GM12801 (cell line): ENCODE results near the gene SART1.

Experiments used
- TF ChIP-seq, protein P1 (sequence below): IDR thresholded peaks from one replicate; pipeline ENCODE4 v1.5.1; 2011; ENCODE audit warnings: control low read depth; ENCODE audit not compliant: insufficient read length; ENCODE audit errors: extremely low read depth

Gene SART1, protein sequence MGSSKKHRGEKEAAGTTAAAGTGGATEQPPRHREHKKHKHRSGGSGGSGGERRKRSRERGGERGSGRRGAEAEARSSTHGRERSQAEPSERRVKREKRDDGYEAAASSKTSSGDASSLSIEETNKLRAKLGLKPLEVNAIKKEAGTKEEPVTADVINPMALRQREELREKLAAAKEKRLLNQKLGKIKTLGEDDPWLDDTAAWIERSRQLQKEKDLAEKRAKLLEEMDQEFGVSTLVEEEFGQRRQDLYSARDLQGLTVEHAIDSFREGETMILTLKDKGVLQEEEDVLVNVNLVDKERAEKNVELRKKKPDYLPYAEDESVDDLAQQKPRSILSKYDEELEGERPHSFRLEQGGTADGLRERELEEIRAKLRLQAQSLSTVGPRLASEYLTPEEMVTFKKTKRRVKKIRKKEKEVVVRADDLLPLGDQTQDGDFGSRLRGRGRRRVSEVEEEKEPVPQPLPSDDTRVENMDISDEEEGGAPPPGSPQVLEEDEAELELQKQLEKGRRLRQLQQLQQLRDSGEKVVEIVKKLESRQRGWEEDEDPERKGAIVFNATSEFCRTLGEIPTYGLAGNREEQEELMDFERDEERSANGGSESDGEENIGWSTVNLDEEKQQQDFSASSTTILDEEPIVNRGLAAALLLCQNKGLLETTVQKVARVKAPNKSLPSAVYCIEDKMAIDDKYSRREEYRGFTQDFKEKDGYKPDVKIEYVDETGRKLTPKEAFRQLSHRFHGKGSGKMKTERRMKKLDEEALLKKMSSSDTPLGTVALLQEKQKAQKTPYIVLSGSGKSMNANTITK

DNA sequence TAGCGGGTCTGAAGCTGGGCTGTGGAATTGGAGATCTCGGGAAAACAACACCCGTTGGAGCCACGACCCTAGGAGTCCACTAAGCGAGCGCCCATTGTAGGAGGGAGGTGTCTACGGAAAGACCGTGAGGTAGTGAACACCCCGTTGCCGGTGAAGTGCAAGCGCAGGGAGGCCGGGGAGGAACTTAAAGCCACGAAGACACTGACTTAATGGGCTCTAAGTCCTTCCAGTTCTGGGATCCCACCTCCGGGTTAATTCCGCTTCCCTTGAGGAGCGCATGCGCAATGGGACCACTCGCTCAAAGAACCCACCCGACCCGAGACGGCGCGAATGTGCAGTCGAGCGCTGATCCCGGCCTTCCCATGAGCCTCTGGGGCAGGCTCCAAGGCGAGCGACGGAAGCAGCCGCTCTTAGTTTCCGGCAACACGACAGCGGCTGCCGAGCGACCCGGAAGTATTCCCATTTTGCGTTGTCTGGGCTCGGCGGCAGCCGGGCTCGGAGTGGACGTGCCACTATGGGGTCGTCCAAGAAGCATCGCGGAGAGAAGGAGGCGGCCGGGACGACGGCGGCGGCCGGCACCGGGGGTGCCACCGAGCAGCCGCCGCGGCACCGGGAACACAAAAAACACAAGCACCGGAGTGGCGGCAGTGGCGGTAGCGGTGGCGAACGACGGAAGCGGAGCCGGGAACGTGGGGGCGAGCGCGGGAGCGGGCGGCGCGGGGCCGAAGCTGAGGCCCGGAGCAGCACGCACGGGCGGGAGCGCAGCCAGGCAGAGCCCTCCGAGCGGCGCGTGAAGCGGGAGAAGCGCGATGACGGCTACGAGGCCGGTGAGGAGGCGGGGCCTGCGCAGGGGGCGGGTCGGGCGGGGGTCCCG lies at the start of gene SART1:
Gene SART1 (plus strand): TSS at position 468 of the 874 bp plus-strand sequence. CDS start 47 bp downstream, at position 515.
- TF ChIP-seq, protein P1, sequence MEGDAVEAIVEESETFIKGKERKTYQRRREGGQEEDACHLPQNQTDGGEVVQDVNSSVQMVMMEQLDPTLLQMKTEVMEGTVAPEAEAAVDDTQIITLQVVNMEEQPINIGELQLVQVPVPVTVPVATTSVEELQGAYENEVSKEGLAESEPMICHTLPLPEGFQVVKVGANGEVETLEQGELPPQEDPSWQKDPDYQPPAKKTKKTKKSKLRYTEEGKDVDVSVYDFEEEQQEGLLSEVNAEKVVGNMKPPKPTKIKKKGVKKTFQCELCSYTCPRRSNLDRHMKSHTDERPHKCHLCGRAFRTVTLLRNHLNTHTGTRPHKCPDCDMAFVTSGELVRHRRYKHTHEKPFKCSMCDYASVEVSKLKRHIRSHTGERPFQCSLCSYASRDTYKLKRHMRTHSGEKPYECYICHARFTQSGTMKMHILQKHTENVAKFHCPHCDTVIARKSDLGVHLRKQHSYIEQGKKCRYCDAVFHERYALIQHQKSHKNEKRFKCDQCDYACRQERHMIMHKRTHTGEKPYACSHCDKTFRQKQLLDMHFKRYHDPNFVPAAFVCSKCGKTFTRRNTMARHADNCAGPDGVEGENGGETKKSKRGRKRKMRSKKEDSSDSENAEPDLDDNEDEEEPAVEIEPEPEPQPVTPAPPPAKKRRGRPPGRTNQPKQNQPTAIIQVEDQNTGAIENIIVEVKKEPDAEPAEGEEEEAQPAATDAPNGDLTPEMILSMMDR = no peak

DNA sequence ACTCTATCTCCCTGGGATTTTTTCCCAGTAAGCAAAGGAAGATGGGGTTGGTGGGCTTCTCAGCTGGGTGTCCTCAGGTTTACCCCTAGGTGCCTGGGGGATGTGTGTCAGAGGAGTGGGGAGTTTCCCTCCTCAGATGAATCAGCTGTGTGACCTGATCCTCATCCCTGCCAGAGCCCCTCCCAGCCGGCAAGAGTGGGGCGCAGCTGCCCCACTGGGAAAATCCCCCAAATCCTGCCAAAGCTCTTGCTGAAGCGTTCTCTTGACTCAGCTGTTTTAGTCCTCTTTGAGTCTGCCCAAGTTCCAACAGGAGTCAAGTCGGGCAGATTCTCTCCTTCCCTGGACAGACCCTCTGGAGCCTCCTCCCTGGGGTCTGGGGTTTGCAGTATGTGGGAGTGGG lies 48.7 kb upstream of the SART1 start:
- TF ChIP-seq, protein P1 = no peak

DNA sequence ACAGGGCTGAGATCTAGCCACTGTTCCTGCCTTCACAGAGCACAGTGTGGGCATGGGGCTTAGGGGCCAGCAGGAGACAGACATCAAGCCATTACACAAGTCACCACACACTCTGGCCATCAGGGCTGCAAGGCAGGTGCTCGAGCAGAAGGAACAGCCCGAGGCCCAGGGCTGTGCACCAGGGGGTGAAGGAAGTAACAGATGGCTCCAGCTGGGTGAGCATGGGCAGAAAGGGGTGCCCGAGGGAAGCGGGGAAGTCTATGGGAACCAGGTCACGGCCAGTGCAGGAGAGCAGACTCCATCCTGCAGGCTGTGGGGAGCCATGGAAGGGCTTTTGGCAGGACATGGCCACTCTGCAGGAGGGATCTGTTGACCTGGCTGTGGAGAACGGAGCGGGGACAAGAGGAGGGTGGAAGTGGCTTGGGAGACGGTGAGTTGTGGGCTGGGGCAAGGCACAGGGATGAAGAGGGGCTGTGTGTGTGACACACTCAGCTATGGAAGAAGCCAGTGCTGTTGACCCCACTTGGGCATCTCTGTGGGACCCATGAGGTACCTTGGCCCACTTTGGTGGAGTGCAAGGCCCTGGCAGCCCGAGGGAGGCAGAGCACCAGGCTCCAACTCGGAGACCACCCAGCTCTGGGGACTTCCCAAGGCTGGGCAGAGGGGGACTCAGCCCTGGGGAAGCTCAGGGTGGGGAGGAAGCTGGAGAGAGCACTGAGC lies 46.3 kb upstream of the SART1 start:
- TF ChIP-seq, protein P1 = no peak

DNA sequence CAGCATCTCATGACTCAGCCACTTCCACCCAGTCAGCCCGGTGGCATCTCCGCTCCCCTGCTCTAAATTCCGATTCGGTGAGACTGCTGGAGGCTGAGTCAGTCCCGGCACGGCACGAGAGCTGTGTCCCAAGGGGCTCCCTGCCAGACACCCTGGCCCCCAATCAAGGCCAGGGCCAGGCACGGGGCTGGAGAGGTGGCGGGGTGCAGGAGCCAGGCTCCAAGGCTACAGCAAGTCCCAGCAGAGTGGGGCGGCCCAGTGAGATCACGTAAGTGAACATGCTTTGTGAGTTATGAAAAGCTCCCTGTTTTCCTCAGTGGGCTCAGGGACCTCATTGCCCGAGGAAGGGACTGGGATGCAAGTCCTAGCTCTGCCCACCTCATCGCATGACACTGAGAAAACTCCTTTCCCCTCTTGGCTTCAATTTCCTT lies 45.7 kb upstream of the SART1 start:
- TF ChIP-seq, protein P1 = no peak

DNA sequence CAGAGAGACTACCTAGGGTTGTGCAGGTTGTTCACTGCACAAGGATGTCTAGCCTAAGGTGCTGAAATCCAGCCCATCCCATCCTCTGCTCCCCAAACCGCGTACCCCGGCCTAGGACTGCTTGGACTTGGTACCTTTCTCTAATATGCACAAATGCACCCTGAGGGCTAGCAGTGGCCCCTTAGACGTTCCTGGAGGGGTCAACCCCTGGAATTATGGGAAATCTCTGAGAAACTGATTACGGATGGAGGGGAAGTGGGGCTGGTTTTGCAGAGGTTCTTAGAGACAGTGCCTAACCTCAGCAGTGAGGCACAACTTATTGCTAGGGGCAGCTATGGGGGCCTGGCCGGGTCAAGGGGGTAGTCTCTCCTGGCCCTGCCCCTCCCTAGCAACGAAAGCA lies 45.1 kb upstream of the SART1 start:
- TF ChIP-seq, protein P1 = no peak

DNA sequence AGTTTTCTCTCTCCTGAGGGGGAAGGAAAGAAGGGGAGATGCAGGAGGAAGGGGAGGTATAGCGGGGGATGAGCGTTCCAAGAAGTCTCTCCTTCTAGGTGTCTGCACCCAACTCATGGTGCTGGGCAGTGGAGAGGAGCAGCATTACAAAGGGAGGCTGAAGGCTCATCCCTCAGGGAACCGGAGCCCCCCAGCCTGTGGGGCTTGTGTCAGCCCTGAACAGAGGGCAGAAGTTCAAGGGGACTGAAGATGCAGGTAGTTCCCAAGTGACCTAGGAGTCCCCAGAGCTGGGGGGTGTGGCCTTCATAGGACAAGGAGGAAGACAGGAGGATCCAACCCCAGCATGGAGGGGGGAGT lies 44.5 kb upstream of the SART1 start:
- TF ChIP-seq, protein P1 = no peak
